ENCODE measurements around the gene PTPRN2. TPM values are rescaled to one million over a fixed set of nuclear protein-coding genes. Genes with fewer than 3 reads are reported as not detected.
A peak's percentile ranks its signal among the peaks of the same experiment; 100 is the strongest.

The PTPRN2 gene
- total and polyA plus RNA-seq, 9 of the 15 experiments (the other 6 are each of a cell fraction or from before 2014, with no cell fraction given) = not detected

GRCh38 chr7:158508802-158509385, 78.7 kb downstream of the PTPRN2 start:
- peak overlapping the region; percentile 79 for H2AFZ ChIP-seq (ENCODE audit: low read depth, low read length)
- H3K27me3 ChIP-seq (ENCODE audit: control insufficient read depth in 2 of 2, insufficient read depth in 2 of 2, low read length in 2 of 2) = peaks cover 39 to 79% of the 10 kb centered on the region in 2 experiments
- CTCF ChIA-PET (ENCODE audit: low intra/inter-chr PET ratio) = no interaction called here
- peak; percentile 33 for ATAC-seq
- no peak overlapping the region for H3K9ac ChIP-seq (ENCODE audit: insufficient read depth in 1 of 2, low read depth in 2 of 2, low read length in 2 of 2)
- DNase-seq (ENCODE audit: extremely low read depth in 1 of 4, low spot score in 3 of 4) = peak; percentile 31 to 59 (median 40)
- H3K9me1 ChIP-seq (ENCODE audit: control insufficient read depth, insufficient read depth, low read length) = no peaks in the 10 kb centered on the region
- no peak overlapping the region for H3K27ac ChIP-seq (ENCODE audit: extremely low read depth, low read depth, low read length)
- in situ Hi-C loops (cut with MboI) (no loop called here), intact Hi-C loops (cut with micrococcal nuclease) (no loop called here)
- no peaks in the 10 kb centered on the region for H3K36me3 ChIP-seq (ENCODE audit: control insufficient read depth, insufficient read depth, low read length)
- TF ChIP-seq ARID4B (CRISPR knock-in tag; IDR thresholded peaks at IDR 0.05) (peak; percentile 41; the same call in 1 of the 2 replicates), CTBP1 (IDR thresholded peaks at IDR 0.05; ENCODE audit: borderline replicate concordance) (peak; percentile 10; the same call in 1 of the 2 replicates), RFX1 (IDR thresholded peaks at IDR 0.05) (0 out of 2 replicates have a peak, but pooled peaks have one; percentile 11), POLR2G (IDR thresholded peaks at IDR 0.05; ENCODE audit: low read depth, low read length) (peak; percentile 75), GABPA (tag; conservative IDR thresholded peaks at IDR 0.05; ENCODE audit: low read depth) (0 out of 2 replicates have a peak, but pooled peaks have one; percentile 34), MIER1 (IDR thresholded peaks at IDR 0.05; ENCODE audit: low read depth) (no peak), RBFOX2 (IDR thresholded peaks at IDR 0.05; ENCODE audit: low read depth, low read length) (peak; percentile 74), RAD21 (CRISPR knock-in tag; conservative IDR thresholded peaks at IDR 0.05 in 1 of 2, IDR thresholded peaks at IDR 0.05 in 1 of 2) (no peak), CBX3 (IDR thresholded peaks at IDR 0.05; ENCODE audit: borderline replicate concordance in 1 of 2, low read length in 2 of 2) (peak in 1 of 2 experiments; percentile 9; a peak in 1 of 3 replicates), TFAP4 (CRISPR knock-in tag; IDR thresholded peaks at IDR 0.05; ENCODE audit: borderline replicate concordance) (peak; percentile 21; the same call in 1 of the 2 replicates), MYNN (IDR thresholded peaks at IDR 0.05) (no peak), MYNN (CRISPR knock-in tag; IDR thresholded peaks at IDR 0.05) (no peak), ELF1 (tag; IDR thresholded peaks at IDR 0.05) (peak; percentile 89)
- FAIRE-seq = no peak
- no peaks in the 10 kb centered on the region for H3K79me2 ChIP-seq (ENCODE audit: control insufficient read depth, insufficient read depth, low read length)
- 22% methylated on average over 16 of the region's 27 CpGs for WGBS (ENCODE audit: insufficient coverage, low coverage, missing lambda C conversion rate)
- no TSS peak for BruUV-seq (replicated peaks)
- H4K20me1 ChIP-seq (replicated peaks; ENCODE audit: control insufficient read depth, insufficient read depth, low read length) = no peaks in the 10 kb centered on the region
- no peak overlapping the region for H3K4me3 ChIP-seq
- H3K4me2 ChIP-seq (ENCODE audit: insufficient read depth, low read length) = peak overlapping the region; percentile 48
- 0 out of 2 replicates have a peak, but pooled peaks cover 3% of the 10 kb centered on the region for H3K9me3 ChIP-seq (replicated peaks; ENCODE audit: control insufficient read depth, insufficient read depth, low read depth, low read length)
- POLR2A ChIA-PET = interaction anchor here (0.6 to 1.6 kb wide), 5 partner anchors 10 to 312 kb away, joined by 3 to 5 read pairs (median 4); no protein-coding TSS in a partner anchor
- peaks cover 6 to 17% of the 10 kb centered on the region in 2 experiments; a peak in 4 of 5 replicates for H3K4me1 ChIP-seq (replicated peaks in 1 of 2; ENCODE audit: control insufficient read depth in 2 of 2, insufficient read depth in 2 of 2, low read length in 2 of 2)
